Right atrium auricular region (tissue), 2 donors: ENCODE results near the gene CADPS2. TPM values are rescaled to one million over a fixed set of nuclear protein-coding genes. Genes with fewer than 3 reads are reported as not detected.

Experiments
- DNase-seq: peaks from one replicate; pipeline ENCODE4 v3.0.0-alpha.2; 2019; ENCODE audit warnings: low spot score
- H3K27ac ChIP-seq, 2 donors: fragments of 200-600 bp; sonication (generic); 1 replicate in 1 of 2; 2 replicates in 1 of 2; pipeline ENCODE4 v1.5.1; 2016 to 2019
- H3K27me3 ChIP-seq, 2 donors: fragments of 200-600 bp; sonication (generic); one replicate each; pipeline versions ENCODE4 v1.5.1 to v1.6.0; 2017 to 2019
- H3K36me3 ChIP-seq: fragments of 200-600 bp; sonication (generic); one replicate; pipeline ENCODE4 v1.5.1; 2016
- H3K4me1 ChIP-seq, 2 donors: fragments of 200-600 bp; sonication (generic); one replicate each; pipeline versions ENCODE4 v1.5.1 to v1.6.0; 2017 to 2019
- H3K4me3 ChIP-seq, 2 donors: fragments of 200-600 bp; sonication (generic); 1 replicate in 1 of 2; 2 replicates in 1 of 2; pipeline ENCODE4 v1.5.1; 2017 to 2019; ENCODE audit warnings: mild to moderate bottlenecking in 1 of 2, moderate library complexity in 1 of 2
- H3K9me3 ChIP-seq, 2 donors: fragments of 200-600 bp; sonication (generic); one replicate each; pipeline ENCODE4 v1.5.1; 2019
- CTCF ChIP-seq, 2 donors: fragments of 200-600 bp; sonication (generic); IDR thresholded peaks; one replicate each; pipeline ENCODE4 v1.5.1; 2019; ENCODE audit warnings: antibody characterized with exemption in 2 of 2
- total RNA-seq, 2 donors: library from RNA; depleted of rRNA; stranded (reverse); fragments of >200 nt; gene quantifications; one replicate each; pipeline ENCODE4 v1.1.0, GENCODE V29; 2016

Gene CADPS2
- total RNA-seq, 2 donors from 2014 or later: 11.8 to 19.9 TPM

GRCh38 chr7:122628651-122629411, 257.4 kb downstream of the CADPS2 start:
- no peak for DNase-seq
- TF ChIP-seq CTCF (IDR thresholded peaks at IDR 0.05): no peak
- H3K9me3 ChIP-seq: no peaks in the 10 kb centered on the region
- no peaks in the 10 kb centered on the region for H3K4me1 ChIP-seq
- no peaks in the 10 kb centered on the region for H3K27me3 ChIP-seq
- no peaks in the 10 kb centered on the region for H3K36me3 ChIP-seq
- H3K27ac ChIP-seq: no peak overlapping the region
- no peak overlapping the region for H3K4me3 ChIP-seq

GRCh38 chr7:122626785-122627184, 259.5 kb downstream of the CADPS2 start:
- Histone ChIP-seq H3K36me3 (no peaks in the 10 kb centered on the region), H3K4me1 (no peaks in the 10 kb centered on the region), H3K27me3 (no peaks in the 10 kb centered on the region), H3K9me3 (no peaks in the 10 kb centered on the region), H3K27ac (no peak overlapping the region), H3K4me3 (no peak overlapping the region)
- TF ChIP-seq CTCF (IDR thresholded peaks at IDR 0.05): no peak
- DNase-seq: no peak

GRCh38 chr7:122622682-122623081, 263.6 kb downstream of the CADPS2 start:
- Histone ChIP-seq H3K36me3 (no peaks in the 10 kb centered on the region), H3K4me1 (no peaks in the 10 kb centered on the region), H3K27ac (no peak overlapping the region), H3K9me3 (no peaks in the 10 kb centered on the region), H3K27me3 (no peaks in the 10 kb centered on the region), H3K4me3 (no peak overlapping the region)
- no peak for TF ChIP-seq CTCF (IDR thresholded peaks at IDR 0.05)
- DNase-seq: no peak

- Histone ChIP-seq H3K4me1 (no peaks in the 10 kb centered on the region), H3K4me3 (no peak overlapping the region), H3K27me3 (no peaks in the 10 kb centered on the region), H3K27ac (no peak overlapping the region), H3K9me3 (no peaks in the 10 kb centered on the region), H3K36me3 (no peaks in the 10 kb centered on the region)
- TF ChIP-seq CTCF (IDR thresholded peaks at IDR 0.05): no peak
- no peak for DNase-seq
These were observed 266.6 kb downstream of the CADPS2 start for GRCh38 chr7:122619664-122620063.

- Histone ChIP-seq H3K9me3 (no peaks in the 10 kb centered on the region), H3K27me3 (no peaks in the 10 kb centered on the region), H3K4me1 (no peaks in the 10 kb centered on the region), H3K36me3 (no peaks in the 10 kb centered on the region), H3K4me3 (no peak overlapping the region), H3K27ac (no peak overlapping the region)
- TF ChIP-seq CTCF (IDR thresholded peaks at IDR 0.05): no peak
- DNase-seq: no peak
These were observed 267.6 kb downstream of the CADPS2 start for GRCh38 chr7:122618585-122619189.
